Epithelial cell of prostate (primary cell): ENCODE data around the gene XPO4.
"Not testable (repeated sequence)": the region's sequence is repeated elsewhere in the genome, so short reads cannot be mapped to it uniquely, and the experiment has no call there.

Experiments
- DNase-seq: peaks from one replicate; pipeline ENCODE4 v3.0.0-alpha.2; 2011; ENCODE audit warnings: low read depth, low spot score
- H3K27ac ChIP-seq: fragments of 450-650 bp; 2 replicates; pipeline ENCODE4 v1.5.1; 2017; ENCODE audit warnings: mild to moderate bottlenecking

The XPO4 gene

GRCh38 chr13:20902438-20903163 lies at the start of gene XPO4:
XPO4 (minus strand) TSS chr13:20902746; CDS start chr13:20902738, 8 bp downstream.
- no peak for DNase-seq
- H3K27ac ChIP-seq = peak within 1 kb of the TSS; percentile 67

- H3K27ac ChIP-seq, DNase-seq: not testable (repeated sequence)
Observed at GRCh38 chr13:20948001-20948400, 45.5 kb upstream of the XPO4 start.

GRCh38 chr13:20945952-20946383 lies 43.4 kb upstream of the XPO4 start:
- DNase-seq = no peak
- no peak overlapping the region for H3K27ac ChIP-seq

DNA sequence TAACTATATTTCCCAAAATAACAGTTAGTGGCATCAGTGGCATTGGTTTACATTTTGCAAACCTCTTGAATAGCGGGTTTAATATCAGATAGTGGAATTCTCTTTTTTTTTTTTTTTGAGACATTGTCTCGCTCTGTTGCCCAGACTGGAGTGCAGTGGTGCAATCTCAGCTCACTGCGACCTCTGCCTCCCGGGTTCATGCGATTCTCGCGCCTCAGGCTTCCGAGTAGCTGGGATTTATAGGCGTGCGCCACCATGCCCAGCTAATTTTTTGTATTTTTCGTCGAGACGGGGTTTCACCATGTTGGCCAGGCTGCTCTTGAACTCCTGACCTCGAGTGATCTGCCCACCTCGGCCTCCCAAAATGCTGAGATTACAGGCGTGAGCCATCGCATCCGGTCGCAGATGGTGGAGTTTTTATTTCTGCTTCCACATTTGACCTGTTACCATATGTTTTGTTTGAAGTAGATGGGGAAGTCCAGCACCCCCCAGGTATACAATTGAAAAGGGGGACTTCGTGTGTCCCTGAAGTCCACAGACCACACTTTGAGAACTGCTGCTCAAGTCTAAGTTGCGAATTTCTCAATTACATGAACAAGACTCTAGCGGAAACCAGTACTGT lies 40.5 kb upstream of the XPO4 start:
- H3K27ac ChIP-seq = no peak overlapping the region
- DNase-seq = no peak

DNA sequence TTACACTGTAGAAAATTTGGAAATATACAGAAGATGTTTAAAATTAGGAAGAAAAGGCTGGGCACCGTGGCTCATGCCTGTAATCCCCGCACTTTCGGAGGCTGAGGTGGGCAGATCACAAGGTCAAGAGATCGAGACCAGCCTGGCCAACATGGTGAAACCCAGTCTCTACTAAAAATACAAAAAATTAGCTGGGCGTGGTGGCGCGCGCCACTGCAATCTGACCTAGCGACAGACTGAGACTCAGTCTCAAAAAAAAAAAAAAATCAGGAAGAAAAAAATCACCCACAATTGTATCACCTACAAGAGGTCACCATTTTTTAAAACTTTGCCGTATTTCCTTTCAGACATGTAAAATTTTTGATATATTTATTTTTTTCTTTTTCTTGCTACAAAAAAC lies 38.0 kb upstream of the XPO4 start:
- not testable (repeated sequence) for DNase-seq
- H3K27ac ChIP-seq = peak overlapping the region; percentile 32

DNA sequence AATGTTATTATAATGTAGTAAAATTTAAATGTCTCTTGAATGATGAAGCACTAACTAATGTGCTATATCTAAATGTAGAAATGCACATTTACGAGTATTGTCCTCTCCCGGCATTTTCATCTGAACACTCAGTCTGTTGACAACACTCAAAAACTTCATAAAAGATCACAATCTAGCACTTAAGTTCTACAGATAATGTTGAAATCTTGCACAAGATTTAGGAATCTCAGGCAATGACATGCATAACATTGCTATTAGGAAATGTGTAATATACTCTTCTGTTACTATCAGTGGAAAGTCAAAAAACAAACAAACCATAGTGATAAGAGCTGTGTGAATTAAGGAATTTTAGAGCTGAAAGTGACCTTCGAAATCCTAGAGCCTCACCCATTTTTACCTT lies 37.5 kb upstream of the XPO4 start:
- peak overlapping the region; percentile 32 for H3K27ac ChIP-seq
- no peak for DNase-seq

DNA sequence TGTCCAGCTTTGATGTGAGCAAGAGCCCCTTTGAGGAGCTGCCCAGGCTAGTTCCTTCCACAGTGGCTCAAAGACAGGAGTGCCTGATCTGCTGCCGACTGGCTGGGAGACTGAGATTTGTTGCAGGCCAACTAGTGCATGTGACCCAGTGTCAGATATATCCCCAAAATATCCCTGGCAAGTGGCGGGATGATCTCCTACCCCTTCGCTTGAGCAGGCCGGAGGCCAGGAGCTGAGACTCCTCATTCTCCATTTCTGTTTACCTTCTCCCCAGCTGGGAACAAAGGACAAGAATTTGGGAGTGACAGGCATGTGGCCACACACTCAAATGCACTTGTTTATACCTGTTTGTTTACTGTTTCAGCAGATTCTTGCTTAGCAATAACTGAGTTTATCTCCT lies 37.1 kb upstream of the XPO4 start:
- peak overlapping the region; percentile 32 for H3K27ac ChIP-seq
- no peak for DNase-seq

DNA sequence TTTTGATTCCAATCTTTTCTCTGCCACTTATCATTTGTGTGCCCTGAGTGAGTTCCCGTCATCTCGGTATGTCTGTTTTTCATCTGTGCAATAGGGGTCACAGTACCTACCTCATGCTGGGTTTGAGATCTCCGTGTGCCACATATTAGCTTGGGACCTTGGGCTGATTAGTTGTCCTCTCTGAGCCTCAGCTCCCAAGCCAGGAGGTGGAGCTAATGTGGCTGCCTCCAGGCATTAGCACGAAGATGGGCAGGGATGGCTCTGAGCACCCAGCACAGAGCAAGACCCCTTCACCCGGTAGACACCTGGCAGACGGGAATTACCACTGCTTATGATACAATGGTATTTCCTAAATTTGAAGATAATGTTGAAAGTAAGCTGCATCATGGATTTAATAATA lies 35.8 kb upstream of the XPO4 start:
- no peak for DNase-seq
- H3K27ac ChIP-seq = no peak overlapping the region

DNA sequence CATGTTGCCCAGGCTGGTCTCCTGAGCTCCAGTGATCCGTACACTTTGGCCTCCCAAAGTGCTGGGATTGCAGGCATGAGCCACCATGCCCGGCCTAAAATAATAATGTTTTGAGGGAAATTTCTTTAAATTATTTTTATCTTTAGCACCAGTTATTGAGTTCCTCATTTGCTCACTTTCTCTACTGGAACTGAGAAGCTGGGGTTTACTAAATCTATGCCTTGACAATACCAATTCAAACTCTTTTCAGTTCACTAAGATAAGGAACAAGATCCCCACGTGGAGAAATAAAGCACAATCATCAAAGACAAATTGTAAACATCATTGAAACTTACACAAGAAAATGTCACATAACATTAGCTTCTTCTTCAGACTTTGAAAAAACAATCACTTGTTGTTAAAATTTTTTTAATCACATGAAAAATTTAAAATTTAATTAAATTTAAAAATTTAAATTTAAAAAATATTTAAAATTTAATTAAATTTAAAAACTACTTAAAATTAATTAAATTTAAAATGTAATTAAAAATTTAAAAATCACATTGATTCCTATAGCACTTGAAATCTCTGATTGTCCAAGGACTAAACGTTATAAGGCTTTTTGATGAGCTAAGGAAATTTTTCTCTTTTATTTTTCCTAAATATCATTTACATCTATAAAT lies 25.2 kb upstream of the XPO4 start:
- no peak overlapping the region for H3K27ac ChIP-seq
- DNase-seq = no peak

- not testable (repeated sequence) for DNase-seq, H3K27ac ChIP-seq
Observed at GRCh38 chr13:20925395-20925790, 22.8 kb upstream of the XPO4 start.

GRCh38 chr13:20924758-20925394 lies 22.3 kb upstream of the XPO4 start:
- no peak overlapping the region for H3K27ac ChIP-seq
- DNase-seq = no peak

GRCh38 chr13:20923272-20923671 lies 20.7 kb upstream of the XPO4 start:
- DNase-seq = no peak

GRCh38 chr13:20921572-20921971 lies 19.0 kb upstream of the XPO4 start:
- no peak overlapping the region for H3K27ac ChIP-seq
- no peak for DNase-seq

More at GRCh38 chr13:20923272-20923671, 20.7 kb upstream of the XPO4 start:
- H3K27ac ChIP-seq = no peak overlapping the region

- H3K27ac ChIP-seq, DNase-seq: not testable (repeated sequence)
Observed at GRCh38 chr13:20915676-20916075, 13.1 kb upstream of the XPO4 start.

- no peak for DNase-seq
- no peak overlapping the region for H3K27ac ChIP-seq
Observed at GRCh38 chr13:20911037-20911436, 8.5 kb upstream of the XPO4 start.

- no peak overlapping the region for H3K27ac ChIP-seq
- DNase-seq = no peak
Observed at GRCh38 chr13:20908714-20909497, 6.4 kb upstream of the XPO4 start.

DNA sequence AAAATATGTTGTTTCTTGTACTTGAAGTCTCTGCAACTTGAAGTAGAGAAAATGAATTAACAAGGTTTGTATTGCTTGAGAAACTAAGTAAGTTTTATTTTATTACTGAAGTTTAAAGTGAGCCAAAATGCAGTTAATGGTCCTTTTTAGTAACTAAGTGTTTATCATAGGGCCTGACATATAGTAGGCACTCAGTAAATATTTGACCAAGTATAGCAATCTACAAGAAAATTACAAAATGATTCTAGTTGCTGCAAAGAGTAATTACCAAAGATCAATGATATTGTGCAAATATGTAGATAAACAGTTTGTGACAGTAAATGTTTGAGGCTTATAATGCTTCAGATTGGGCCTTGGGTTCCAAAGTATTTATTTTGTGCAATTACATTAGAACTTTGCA lies 2.4 kb upstream of the XPO4 start:
- H3K27ac ChIP-seq = no peak overlapping the region

DNA sequence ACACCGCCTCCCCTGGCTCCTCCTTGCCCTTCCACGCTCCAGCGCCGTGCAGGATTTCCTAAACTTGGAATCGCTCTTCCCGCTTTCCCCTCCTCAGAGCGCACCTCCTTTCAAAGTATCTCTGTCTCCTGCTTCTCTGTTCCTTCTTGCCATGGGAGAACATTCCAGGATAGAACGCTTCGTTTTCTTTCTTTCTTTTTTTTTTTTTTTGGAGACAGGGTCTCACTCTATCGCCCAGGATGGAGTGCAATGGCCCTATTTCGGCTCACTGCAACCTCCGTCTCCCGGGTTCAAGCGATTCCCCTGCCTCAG lies 574 bp upstream of the XPO4 start:
- no peak for DNase-seq
- peak overlapping the region; percentile 67 for H3K27ac ChIP-seq

More for the DNA sequence above, 2.4 kb upstream of the XPO4 start:
- no peak for DNase-seq

GRCh38 chr13:20901668-20902437 lies 693 bp downstream of the XPO4 start:
- no peak for DNase-seq
- H3K27ac ChIP-seq = peak overlapping the region; percentile 67
